RKO (cell line): Measurements from ENCODE around the gene MKRN2OS.

ENCODE experiments used
- DNase-seq: peaks from one replicate; pipeline ENCODE4 v3.0.0-alpha.2; 2016; ENCODE audit warnings: low spot score

The MKRN2OS gene

GRCh38 chr3:12513694-12514446 is 31.4 kb downstream of the MKRN2OS start:
- DNase-seq = no peak

- DNase-seq = no peak
Observed at GRCh38 chr3:12512534-12513118, 32.7 kb downstream of the MKRN2OS start.

- no peak for DNase-seq
Observed at GRCh38 chr3:12509466-12509865, 35.8 kb downstream of the MKRN2OS start.

GRCh38 chr3:12508291-12508700 is 37.0 kb downstream of the MKRN2OS start:
- DNase-seq = peak; percentile 80

GRCh38 chr3:12507591-12508281 is 37.6 kb downstream of the MKRN2OS start:
- DNase-seq = no peak

GRCh38 chr3:12506201-12506709 is 39.0 kb downstream of the MKRN2OS start:
- no peak for DNase-seq

GRCh38 chr3:12503126-12503957 is 42.0 kb downstream of the MKRN2OS start:
- no peak for DNase-seq

GRCh38 chr3:12501360-12502020 is 43.8 kb downstream of the MKRN2OS start:
- DNase-seq = no peak

GRCh38 chr3:12499474-12499873 is 45.8 kb downstream of the MKRN2OS start:
- no peak for DNase-seq

GRCh38 chr3:12496453-12496761 is 48.9 kb downstream of the MKRN2OS start:
- no peak for DNase-seq

GRCh38 chr3:12495749-12496452 is 49.4 kb downstream of the MKRN2OS start:
- DNase-seq = no peak

- no peak for DNase-seq
Observed at GRCh38 chr3:12490547-12490946, 54.8 kb downstream of the MKRN2OS start.

GRCh38 chr3:12489832-12490231 is 55.5 kb downstream of the MKRN2OS start:
- DNase-seq = no peak
